ENCODE results near the gene KRT36. TPM values are rescaled to one million over a fixed set of nuclear protein-coding genes. Genes with fewer than 3 reads are reported as not detected.

Gene KRT36
- total and polyA plus RNA-seq, 2 donors (not counting 3 experiments of a cell fraction or from before 2014, with no cell fraction given), result 0.04 TPM; not detected in 1

DNA sequence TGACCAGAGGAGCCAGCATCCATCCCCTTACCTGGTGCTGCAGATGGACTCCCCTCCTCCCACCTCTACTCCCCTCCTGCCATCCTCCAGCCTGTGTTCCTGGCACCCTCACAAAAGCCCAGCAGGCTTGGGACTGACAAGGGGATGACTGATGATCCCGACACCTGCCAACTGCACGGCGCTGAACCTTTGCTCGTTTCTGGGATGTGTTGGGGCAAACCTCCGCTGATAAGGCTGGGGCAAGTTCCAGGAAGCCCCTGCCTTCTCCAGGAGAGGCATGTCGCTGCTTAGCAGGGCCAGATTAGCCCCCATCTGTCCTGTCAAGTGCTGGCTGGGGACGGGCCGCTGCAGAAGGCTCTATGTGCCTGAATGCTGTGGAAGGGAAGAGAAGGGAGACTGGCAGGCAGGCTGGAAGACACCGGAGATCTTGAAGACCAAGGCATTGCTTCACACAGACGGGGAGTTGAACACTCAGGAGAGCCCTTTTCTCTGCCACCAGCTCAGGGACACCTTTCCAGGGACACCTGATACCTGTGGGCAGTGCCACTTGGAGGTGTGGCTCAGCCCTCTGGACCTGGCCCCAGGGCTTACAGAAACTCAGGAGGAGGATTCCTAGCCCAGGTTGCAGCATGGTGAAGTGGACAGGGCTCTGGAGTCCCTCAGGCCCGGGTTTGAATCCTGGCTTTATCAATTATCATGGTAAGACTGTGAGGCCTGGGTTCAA lies 30.0 kb upstream of the KRT36 start:
- DNase-seq (ENCODE audit: low read depth, low spot score) (no peak), FAIRE-seq (no peak)
- Histone ChIP-seq H3K9ac (replicated peaks; ENCODE audit: extremely low read depth, insufficient read depth, low read length) (no peak overlapping the region), H3K36me3 (ENCODE audit: control insufficient read depth in 2 of 2, extremely low read depth in 1 of 2, insufficient read depth in 2 of 2, low read length in 2 of 2) (no peaks in the 10 kb centered on the region), H3K4me3 (replicated peaks in 1 of 3; ENCODE audit: insufficient read depth in 1 of 3, low read depth in 1 of 3, low read length in 3 of 3) (no peak overlapping the region), H3K79me2 (ENCODE audit: control insufficient read depth, insufficient read depth, low read length) (no peaks in the 10 kb centered on the region), H4K20me1 (replicated peaks; ENCODE audit: control insufficient read depth, extremely low read depth, insufficient read depth, low read length) (no peaks in the 10 kb centered on the region), H3K27me3 (ENCODE audit: control insufficient read depth in 2 of 2, insufficient read depth in 2 of 2, low read length in 2 of 2) (no peaks in the 10 kb centered on the region), H3K9me1 (replicated peaks; ENCODE audit: control insufficient read depth, extremely low read depth, insufficient read depth, low read length) (no peaks in the 10 kb centered on the region), H3K9me3 (replicated peaks; ENCODE audit: control insufficient read depth, insufficient read depth, low read length) (no peaks in the 10 kb centered on the region), H3K4me2 (ENCODE audit: insufficient read depth, low read length) (no peak overlapping the region), H3K27ac (ENCODE audit: insufficient read depth, low read depth, low read length) (no peak overlapping the region), H3K4me1 (ENCODE audit: control insufficient read depth, extremely low read depth, insufficient read depth, low read length) (peaks cover 24% of the 10 kb centered on the region), H2AFZ (ENCODE audit: low read depth, low read length) (no peak overlapping the region)
- intact Hi-C loops (cut with micrococcal nuclease) (no loop called here), dilution Hi-C loops (cut with MboI; ENCODE audit: extremely low pct_ligation_motif_present, low sequenced_read_pairs) (no loop called here)
- BruUV-seq (replicated peaks), result no TSS peak
- POLR2A ChIA-PET, result no interaction called here
- CTCF ChIA-PET, result interaction anchor here (1.0 to 5.3 kb wide), 5 partner anchors 10 to 129 kb away, joined by 3 to 66 read pairs (median 8); no protein-coding TSS in a partner anchor
- TF ChIP-seq, protein P1, sequence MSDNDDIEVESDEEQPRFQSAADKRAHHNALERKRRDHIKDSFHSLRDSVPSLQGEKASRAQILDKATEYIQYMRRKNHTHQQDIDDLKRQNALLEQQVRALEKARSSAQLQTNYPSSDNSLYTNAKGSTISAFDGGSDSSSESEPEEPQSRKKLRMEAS (IDR thresholded peaks at IDR 0.05; ENCODE audit: insufficient read depth, insufficient read length), result no peak
- TF ChIP-seq, protein P2, sequence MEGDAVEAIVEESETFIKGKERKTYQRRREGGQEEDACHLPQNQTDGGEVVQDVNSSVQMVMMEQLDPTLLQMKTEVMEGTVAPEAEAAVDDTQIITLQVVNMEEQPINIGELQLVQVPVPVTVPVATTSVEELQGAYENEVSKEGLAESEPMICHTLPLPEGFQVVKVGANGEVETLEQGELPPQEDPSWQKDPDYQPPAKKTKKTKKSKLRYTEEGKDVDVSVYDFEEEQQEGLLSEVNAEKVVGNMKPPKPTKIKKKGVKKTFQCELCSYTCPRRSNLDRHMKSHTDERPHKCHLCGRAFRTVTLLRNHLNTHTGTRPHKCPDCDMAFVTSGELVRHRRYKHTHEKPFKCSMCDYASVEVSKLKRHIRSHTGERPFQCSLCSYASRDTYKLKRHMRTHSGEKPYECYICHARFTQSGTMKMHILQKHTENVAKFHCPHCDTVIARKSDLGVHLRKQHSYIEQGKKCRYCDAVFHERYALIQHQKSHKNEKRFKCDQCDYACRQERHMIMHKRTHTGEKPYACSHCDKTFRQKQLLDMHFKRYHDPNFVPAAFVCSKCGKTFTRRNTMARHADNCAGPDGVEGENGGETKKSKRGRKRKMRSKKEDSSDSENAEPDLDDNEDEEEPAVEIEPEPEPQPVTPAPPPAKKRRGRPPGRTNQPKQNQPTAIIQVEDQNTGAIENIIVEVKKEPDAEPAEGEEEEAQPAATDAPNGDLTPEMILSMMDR (IDR thresholded peaks at IDR 0.05; ENCODE audit: extremely low read depth in 1 of 2, insufficient read depth in 1 of 2, low read depth in 1 of 2, low read length in 2 of 2), result no peak
- no peak for TF ChIP-seq POLR2AphosphoS5 (IDR thresholded peaks at IDR 0.05; ENCODE audit: insufficient read depth, low read depth, low read length)

Data from endothelial cell of umbilical vein (primary cell).